Iris pigment epithelial cell (primary cell): ENCODE measurements around the gene PANK1.
"Not testable (repeated sequence)": the region's sequence is repeated elsewhere in the genome, so short reads cannot be mapped to it uniquely, and the experiment has no call there.

Experiments used
- DNase-seq: peaks from one replicate; pipeline ENCODE4 v3.0.0-alpha.2; 2011; ENCODE audit warnings: low read depth

Gene PANK1

GRCh38 chr10:89567576-89568245 is 77.3 kb downstream of the PANK1 start:
- DNase-seq, result peak; percentile 58

DNA sequence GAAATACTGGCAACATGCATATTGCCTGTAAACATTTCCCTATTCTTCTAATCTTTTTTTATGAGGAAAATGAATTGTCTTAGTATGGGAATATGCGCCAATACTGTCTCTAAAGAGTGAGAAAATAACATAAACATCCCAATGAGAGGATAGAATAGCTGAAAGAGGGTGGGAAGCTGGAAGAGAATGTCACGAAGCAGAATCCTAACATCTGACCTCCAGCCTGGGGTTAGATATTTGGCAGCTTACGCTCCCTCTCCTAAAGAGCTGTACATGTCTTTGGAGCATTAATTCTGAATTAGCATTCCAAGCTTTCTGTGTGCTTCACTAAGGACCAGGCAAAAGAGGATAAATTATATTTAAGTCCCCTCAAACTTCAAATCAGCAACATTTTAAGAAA is 78.0 kb downstream of the PANK1 start:
- no peak for DNase-seq

- no peak for DNase-seq
Observed at GRCh38 chr10:89566095-89566950, 78.7 kb downstream of the PANK1 start.

- DNase-seq, result no peak
Observed at GRCh38 chr10:89565180-89565579, 79.9 kb downstream of the PANK1 start.

- DNase-seq, result peak; percentile 55
Observed at GRCh38 chr10:89563861-89564478, 81.1 kb downstream of the PANK1 start.

- no peak for DNase-seq
Observed at GRCh38 chr10:89563311-89563710, 81.7 kb downstream of the PANK1 start.

GRCh38 chr10:89556600-89556999 is 88.4 kb downstream of the PANK1 start:
- peak; percentile 78 for DNase-seq

- DNase-seq, result peak; percentile 61
Observed at GRCh38 chr10:89555688-89556445, 89.2 kb downstream of the PANK1 start.

DNA sequence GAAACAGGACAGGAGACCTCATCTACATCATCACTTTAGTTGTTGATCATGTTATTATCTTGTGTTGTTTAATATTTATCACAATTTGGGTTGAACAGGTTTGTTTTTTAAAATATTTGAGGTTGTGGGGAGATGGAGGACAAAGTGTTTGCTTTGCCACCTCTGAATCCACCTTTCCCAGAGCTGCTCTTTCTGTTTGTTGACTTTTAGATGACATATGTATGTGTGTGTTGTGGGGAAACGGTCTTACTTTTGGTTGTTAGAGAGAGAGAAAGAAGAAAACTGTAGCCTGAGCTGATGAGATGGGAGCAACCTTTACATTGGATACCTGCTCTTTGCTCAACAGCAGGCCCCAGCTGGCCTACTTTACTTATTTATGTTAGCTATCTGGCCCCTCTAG is 90.6 kb downstream of the PANK1 start:
- no peak for DNase-seq

DNA sequence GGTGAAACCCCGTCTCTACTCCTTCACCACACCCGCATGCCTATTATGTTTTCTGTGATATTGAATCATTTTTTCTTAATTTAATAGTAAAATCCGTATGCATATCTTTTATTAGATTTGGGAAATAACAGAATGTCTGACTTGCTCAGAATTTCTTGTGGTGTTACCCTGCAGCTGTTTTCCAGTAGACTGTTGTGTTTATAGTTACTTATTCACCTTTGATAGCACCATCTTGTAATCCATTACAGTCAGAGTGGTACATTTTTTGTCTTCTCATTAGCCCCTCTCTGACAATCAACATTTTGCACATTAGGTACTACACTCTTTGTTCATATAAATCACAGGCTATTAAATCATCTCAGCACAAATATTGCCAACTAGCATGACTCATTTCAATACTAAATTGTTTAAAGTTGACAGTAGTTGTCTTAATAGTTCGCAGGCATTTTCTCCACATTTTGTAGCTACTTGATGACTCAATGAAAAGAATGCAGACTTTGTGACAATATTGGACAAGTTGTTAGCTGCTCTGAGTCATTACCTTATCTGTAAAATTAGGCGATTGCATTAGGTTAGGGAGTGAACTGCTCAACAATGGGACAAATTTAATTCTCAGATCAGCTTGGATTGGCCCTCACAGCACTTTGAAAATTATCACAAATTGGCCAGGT is 91.8 kb downstream of the PANK1 start:
- peak; percentile 97 for DNase-seq

DNA sequence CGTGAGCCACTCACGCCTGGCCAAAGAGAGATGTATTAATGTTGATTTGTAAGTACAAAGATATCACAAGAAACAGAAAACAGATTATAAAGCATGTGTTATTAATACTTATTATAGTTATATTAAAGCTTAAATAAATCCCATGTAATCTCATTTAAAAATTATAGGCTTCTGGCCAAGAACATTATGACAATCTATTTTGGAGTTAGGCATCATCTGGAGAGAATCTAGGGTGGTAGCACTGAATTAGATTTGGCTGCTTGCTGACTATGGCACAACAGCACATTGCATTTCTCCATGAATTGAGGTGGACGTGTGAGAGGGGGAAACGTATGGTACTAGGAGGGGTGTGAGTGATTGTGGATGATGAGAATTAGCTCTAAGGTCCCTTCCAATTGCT is 92.8 kb downstream of the PANK1 start:
- no peak for DNase-seq

DNA sequence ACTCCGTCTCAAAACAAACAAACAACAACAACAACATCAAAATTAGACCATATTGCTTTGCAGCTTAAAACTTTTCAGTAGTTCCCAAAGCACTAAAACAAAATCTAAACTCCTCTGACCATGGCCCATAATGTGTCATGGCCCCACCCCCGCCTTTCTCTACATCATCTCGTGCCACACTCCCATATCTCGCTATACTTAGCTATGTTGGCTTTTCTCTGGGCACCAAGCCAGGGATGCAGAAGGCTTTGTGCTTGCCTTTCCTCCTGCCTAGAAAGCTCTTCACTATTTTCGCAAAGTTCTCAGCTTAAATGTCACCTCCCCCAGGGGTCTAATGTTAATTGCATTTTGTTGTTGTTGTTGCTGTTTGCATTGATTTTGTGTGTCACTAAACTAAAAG is 94.5 kb downstream of the PANK1 start:
- peak; percentile 23 for DNase-seq

GRCh38 chr10:89549510-89549909 is 95.5 kb downstream of the PANK1 start:
- DNase-seq, result no peak

GRCh38 chr10:89548673-89549072 is 96.4 kb downstream of the PANK1 start:
- DNase-seq, result no peak

DNA sequence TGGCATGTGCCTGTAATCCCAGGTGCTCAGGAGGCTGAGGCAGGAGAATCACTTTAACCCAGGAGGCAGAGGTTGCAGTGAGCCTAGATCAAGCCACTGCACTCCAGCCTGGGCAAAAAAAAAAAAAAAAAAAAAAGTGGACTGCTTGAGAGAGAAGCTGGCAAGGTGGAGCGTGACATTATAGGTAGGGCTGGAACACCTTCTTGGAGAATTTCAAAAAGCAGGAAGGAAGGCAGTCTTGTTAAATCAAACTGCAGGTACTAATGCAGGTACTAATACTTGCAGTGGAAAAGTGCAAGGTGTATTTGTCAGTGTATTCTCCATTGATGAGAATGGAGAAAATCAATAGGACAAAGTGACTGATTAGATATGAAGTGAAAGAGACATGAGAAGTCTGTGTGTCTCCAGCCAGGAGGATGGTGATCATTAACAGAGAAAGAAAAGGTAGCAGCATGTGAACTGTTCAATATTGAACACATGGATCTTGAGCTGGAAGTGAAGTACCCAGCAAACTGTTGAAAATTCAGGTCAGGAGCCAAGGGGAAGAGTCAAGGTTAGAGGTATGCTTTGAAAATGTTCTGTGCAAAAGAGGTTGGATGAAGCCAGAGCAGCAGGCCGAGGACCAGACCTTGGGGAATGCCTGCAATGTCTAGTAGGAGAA is 97.1 kb downstream of the PANK1 start:
- no peak for DNase-seq

GRCh38 chr10:89546651-89547050 is 98.4 kb downstream of the PANK1 start:
- not testable (repeated sequence) for DNase-seq

GRCh38 chr10:89543841-89544240 is 101.2 kb downstream of the PANK1 start:
- DNase-seq, result no peak

GRCh38 chr10:89540420-89540949 is 104.6 kb downstream of the PANK1 start:
- DNase-seq, result peak; percentile 67

- no peak for DNase-seq
Observed at GRCh38 chr10:89537364-89537763, 107.7 kb downstream of the PANK1 start.

GRCh38 chr10:89536013-89536354 is 109.1 kb downstream of the PANK1 start:
- no peak for DNase-seq
